ENCODE measurements around the gene PPFIA3. TPM values are rescaled to one million over a fixed set of nuclear protein-coding genes. Genes with fewer than 3 reads are reported as not detected.

The PPFIA3 gene
- total and polyA plus RNA-seq, 2 experiments from 2014 or later = 30.4 to 32.5 TPM

DNA sequence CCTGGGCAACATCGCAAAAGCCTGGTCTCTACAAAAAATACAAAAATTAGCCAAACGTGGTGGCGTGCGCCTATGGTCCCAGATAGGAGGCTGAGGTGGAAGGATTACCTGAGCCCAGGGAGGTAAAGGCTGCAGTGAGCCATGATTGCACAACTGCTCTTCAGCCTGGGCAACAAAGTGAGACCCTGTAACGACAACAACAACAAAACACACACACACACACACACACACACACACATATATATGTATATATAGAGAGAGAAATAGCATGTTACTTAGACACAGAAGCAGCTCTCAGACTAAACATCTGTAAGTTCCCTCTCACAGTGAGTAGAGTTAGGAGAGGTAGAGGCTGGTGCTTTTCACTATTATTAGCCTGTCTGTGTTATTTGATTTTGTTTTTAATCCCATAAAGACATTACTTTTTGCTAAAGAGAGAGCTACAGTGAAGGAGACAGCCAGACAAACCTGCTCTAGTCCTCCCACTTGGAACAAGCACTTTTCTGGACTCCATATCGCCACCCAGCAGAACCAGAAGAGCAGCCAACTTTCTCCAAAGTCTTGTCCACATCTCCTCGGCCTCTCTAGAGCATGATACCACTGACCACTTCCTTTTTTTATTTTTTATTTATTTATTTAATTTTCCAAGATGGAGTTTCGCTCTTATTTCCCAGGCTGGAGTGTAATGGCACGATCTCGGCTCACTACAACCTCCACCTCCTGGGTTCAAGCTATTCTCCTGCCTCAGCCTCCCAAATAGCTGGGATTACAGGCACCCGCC lies 7.9 kb upstream of the PPFIA3 start:
- Histone ChIP-seq H3K27me3 (no peaks in the 10 kb centered on the region), H3K27ac (peak overlapping the region; percentile 83), H3K4me1 (ENCODE audit: low read depth) (peaks cover 49% of the 10 kb centered on the region), H3K36me3 (peaks cover 25% of the 10 kb centered on the region), H3K4me3 (no peak overlapping the region), H3K9me3 (ENCODE audit: low read depth) (no peaks in the 10 kb centered on the region)
- no peak for DNase-seq (ENCODE audit: low read depth in 1 of 2, low spot score in 1 of 2)
- no peak for TF ChIP-seq CTCF (IDR thresholded peaks at IDR 0.05; ENCODE audit: low read depth, low read length)

- H3K9me3 ChIP-seq (ENCODE audit: low read depth) = no peaks in the 10 kb centered on the region
- H3K4me3 ChIP-seq = peak within 1 kb of the TSS; percentile 47
- DNase-seq (ENCODE audit: low read depth in 1 of 2, low spot score in 1 of 2) = peak; percentile 73 to 94
- peaks cover 3% of the 10 kb centered on the region for H3K36me3 ChIP-seq
- TF ChIP-seq CTCF (IDR thresholded peaks at IDR 0.05; ENCODE audit: low read depth, low read length) = peak; percentile 38
- peaks cover 48% of the 10 kb centered on the region for H3K4me1 ChIP-seq (ENCODE audit: low read depth)
- peak within 1 kb of the TSS; percentile 88 for H3K27ac ChIP-seq
- no peaks in the 10 kb centered on the region for H3K27me3 ChIP-seq
These were observed 5.3 kb upstream of the PPFIA3 start, which contains the start of gene LIN7B for GRCh38 chr19:49113762-49114629. Gene LIN7B, plus strand, starts transcription at chr19:49114370. Its CDS starts 35 bp downstream, at chr19:49114405.

DNA sequence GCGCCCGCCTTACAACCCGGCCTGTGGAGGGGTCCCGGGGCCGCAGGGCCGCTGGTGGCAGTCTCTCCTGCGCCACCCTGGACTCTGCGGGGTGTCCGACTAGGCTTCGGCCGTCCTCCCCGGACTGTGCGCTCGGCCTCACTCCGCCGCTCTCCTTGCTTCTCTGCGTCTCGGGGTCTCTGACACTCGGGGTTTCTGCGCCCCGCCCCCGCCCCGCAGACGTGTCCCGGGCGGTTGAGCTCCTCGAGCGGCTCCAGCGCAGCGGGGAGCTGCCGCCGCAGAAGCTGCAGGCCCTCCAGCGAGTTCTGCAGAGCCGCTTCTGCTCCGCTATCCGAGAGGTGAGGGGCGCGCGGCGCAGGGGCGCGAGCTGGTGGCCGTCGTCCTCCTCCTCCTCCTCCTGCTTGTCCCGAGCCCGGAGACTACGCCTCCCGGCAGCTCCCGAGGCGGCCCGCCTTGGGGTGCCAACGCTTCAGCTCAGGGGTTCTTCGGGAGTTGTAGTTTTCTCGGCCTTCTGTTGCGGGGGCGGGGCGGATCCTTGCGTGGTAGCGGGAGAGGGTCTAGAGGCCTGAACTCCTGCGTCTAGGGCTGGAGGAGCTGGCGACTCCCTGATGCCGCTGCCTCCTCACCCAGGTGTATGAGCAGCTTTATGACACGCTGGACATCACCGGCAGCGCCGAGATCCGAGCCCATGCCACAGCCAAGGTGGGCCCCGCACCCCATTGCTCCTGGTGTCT lies 4.5 kb upstream of the PPFIA3 start:
- no peaks in the 10 kb centered on the region for H3K36me3 ChIP-seq
- peak; percentile 69 to 90 for DNase-seq (ENCODE audit: low read depth in 1 of 2, low spot score in 1 of 2)
- TF ChIP-seq CTCF (IDR thresholded peaks at IDR 0.05; ENCODE audit: low read depth, low read length) = no peak
- H3K27ac ChIP-seq = peak overlapping the region; percentile 88
- no peaks in the 10 kb centered on the region for H3K9me3 ChIP-seq (ENCODE audit: low read depth)
- H3K4me1 ChIP-seq (ENCODE audit: low read depth) = peaks cover 40% of the 10 kb centered on the region
- H3K4me3 ChIP-seq = peak overlapping the region; percentile 47
- no peaks in the 10 kb centered on the region for H3K27me3 ChIP-seq

GRCh38 chr19:49116544-49116943 lies 2.8 kb upstream of the PPFIA3 start:
- Histone ChIP-seq H3K4me1 (ENCODE audit: low read depth) (peaks cover 22% of the 10 kb centered on the region), H3K9me3 (ENCODE audit: low read depth) (no peaks in the 10 kb centered on the region), H3K36me3 (no peaks in the 10 kb centered on the region), H3K27me3 (peaks cover 15% of the 10 kb centered on the region), H3K27ac (no peak overlapping the region), H3K4me3 (no peak overlapping the region)
- TF ChIP-seq CTCF (IDR thresholded peaks at IDR 0.05; ENCODE audit: low read depth, low read length) = no peak
- no peak for DNase-seq (ENCODE audit: low read depth in 1 of 2, low spot score in 1 of 2)

All from cardiac muscle cell (in vitro differentiated cells and primary cell).